ENCODE results near the gene HOXA6.

Gene HOXA6

DNA sequence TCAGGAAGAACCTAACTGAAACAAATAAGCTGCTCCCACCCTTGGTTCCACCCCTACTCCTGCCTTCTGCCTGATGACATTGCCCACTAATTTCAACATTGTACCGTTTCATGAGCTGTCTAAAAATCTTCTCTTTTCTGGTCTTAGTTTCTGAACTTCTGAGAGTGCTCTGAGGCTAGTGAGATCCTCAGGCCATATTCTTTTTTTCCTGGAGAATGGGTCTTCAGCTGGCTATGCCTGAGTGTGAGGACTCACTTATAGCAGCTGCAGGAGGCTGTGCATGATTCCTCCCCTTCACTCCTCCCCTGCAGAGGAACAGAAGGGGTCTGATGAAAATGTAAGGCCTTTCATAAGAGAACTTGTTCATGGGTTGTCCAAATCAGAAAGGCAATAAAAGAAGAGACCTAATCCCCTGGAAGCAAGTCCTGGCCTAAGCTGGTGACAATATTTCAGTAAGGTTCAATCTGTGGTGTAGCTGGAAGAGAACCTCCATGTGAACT is 28.1 kb downstream of the HOXA6 start:
- Histone ChIP-seq H3K27ac (replicated peaks) (no peak overlapping the region), H3K4me3 (replicated peaks; ENCODE audit: insufficient read depth, low read length) (no peak overlapping the region), H3K27me3 (ENCODE audit: insufficient read depth, poor library complexity, severe bottlenecking) (peaks cover 3% of the 10 kb centered on the region)
- no peak for DNase-seq (ENCODE audit: low read depth in 1 of 2, low spot score in 1 of 2)
- TF ChIP-seq, protein P1, sequence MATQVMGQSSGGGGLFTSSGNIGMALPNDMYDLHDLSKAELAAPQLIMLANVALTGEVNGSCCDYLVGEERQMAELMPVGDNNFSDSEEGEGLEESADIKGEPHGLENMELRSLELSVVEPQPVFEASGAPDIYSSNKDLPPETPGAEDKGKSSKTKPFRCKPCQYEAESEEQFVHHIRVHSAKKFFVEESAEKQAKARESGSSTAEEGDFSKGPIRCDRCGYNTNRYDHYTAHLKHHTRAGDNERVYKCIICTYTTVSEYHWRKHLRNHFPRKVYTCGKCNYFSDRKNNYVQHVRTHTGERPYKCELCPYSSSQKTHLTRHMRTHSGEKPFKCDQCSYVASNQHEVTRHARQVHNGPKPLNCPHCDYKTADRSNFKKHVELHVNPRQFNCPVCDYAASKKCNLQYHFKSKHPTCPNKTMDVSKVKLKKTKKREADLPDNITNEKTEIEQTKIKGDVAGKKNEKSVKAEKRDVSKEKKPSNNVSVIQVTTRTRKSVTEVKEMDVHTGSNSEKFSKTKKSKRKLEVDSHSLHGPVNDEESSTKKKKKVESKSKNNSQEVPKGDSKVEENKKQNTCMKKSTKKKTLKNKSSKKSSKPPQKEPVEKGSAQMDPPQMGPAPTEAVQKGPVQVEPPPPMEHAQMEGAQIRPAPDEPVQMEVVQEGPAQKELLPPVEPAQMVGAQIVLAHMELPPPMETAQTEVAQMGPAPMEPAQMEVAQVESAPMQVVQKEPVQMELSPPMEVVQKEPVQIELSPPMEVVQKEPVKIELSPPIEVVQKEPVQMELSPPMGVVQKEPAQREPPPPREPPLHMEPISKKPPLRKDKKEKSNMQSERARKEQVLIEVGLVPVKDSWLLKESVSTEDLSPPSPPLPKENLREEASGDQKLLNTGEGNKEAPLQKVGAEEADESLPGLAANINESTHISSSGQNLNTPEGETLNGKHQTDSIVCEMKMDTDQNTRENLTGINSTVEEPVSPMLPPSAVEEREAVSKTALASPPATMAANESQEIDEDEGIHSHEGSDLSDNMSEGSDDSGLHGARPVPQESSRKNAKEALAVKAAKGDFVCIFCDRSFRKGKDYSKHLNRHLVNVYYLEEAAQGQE (IDR thresholded peaks at IDR 0.05; ENCODE audit: insufficient replicate concordance, low read depth) = no peak
- no peak for TF ChIP-seq GABPA (IDR thresholded peaks at IDR 0.05; ENCODE audit: low read depth)
- no peak for TF ChIP-seq POLR2AphosphoS5 (IDR thresholded peaks at IDR 0.05; ENCODE audit: low read depth)
- no peak for TF ChIP-seq SPI1 (IDR thresholded peaks at IDR 0.05; ENCODE audit: borderline replicate concordance, low read depth)
- TF ChIP-seq, protein P2, sequence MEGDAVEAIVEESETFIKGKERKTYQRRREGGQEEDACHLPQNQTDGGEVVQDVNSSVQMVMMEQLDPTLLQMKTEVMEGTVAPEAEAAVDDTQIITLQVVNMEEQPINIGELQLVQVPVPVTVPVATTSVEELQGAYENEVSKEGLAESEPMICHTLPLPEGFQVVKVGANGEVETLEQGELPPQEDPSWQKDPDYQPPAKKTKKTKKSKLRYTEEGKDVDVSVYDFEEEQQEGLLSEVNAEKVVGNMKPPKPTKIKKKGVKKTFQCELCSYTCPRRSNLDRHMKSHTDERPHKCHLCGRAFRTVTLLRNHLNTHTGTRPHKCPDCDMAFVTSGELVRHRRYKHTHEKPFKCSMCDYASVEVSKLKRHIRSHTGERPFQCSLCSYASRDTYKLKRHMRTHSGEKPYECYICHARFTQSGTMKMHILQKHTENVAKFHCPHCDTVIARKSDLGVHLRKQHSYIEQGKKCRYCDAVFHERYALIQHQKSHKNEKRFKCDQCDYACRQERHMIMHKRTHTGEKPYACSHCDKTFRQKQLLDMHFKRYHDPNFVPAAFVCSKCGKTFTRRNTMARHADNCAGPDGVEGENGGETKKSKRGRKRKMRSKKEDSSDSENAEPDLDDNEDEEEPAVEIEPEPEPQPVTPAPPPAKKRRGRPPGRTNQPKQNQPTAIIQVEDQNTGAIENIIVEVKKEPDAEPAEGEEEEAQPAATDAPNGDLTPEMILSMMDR (IDR thresholded peaks at IDR 0.05; ENCODE audit: insufficient read depth, low read length) = no peak

DNA sequence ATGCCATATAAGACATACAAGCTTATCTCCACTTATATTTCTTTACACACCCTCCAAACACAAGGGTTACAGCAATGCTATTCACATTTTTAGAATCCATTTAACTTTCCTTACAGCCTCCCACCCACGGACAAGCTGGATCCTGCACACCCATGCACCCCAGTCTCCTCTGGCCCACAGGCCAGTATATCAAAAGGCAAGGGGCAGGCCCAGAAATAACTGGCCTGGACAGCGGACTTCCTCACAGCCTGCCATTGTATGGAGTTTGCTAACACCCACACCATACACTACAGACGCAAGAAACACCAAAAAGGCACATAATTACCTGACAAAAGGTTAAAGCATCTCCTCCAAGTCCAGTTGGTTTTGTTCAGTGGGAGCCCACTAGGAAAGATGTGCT is 29.0 kb downstream of the HOXA6 start:
- H3K27me3 ChIP-seq (ENCODE audit: insufficient read depth, poor library complexity, severe bottlenecking) = peaks cover 3% of the 10 kb centered on the region
- no peak overlapping the region for H3K4me3 ChIP-seq (replicated peaks; ENCODE audit: insufficient read depth, low read length)
- no peak for DNase-seq (ENCODE audit: low read depth in 1 of 2, low spot score in 1 of 2)
- no peak for TF ChIP-seq SPI1 (IDR thresholded peaks at IDR 0.05; ENCODE audit: borderline replicate concordance, low read depth)
- TF ChIP-seq POLR2AphosphoS5 (IDR thresholded peaks at IDR 0.05; ENCODE audit: low read depth) = no peak
- TF ChIP-seq GABPA (IDR thresholded peaks at IDR 0.05; ENCODE audit: low read depth) = no peak
- TF ChIP-seq, protein P2 (IDR thresholded peaks at IDR 0.05; ENCODE audit: insufficient read depth, low read length) = no peak
- TF ChIP-seq, protein P1 (IDR thresholded peaks at IDR 0.05; ENCODE audit: insufficient replicate concordance, low read depth) = no peak
- H3K27ac ChIP-seq (replicated peaks) = no peak overlapping the region

DNA sequence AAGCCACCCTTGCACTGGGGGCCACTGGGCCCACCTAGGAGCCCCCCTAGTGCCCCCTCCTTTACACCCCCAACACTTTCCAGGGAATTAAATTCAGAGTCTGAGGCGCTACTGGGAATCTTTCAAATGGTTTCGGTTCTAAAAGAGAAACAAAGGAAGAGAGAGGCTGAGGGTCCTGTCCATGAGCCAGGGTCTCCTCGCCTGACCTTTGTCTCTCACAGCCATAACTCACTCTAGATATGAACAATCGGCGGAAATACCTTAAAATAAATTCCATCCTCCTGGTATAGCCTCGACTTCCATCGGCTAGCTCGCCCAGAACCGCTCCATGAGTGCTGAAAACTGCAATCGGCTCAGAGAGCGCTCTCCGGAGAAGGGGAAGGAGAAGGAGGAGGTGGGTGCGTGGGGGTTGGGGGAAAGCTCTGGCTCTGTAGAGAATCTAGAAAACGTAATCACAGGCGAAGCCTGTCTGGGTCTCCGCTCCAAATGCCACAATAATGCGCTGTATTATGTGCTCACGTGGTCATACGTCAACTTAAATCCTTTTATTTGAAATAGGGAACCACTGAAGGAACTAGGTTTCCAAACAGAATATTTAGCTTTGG is 29.6 kb downstream of the HOXA6 start:
- no peak for TF ChIP-seq POLR2AphosphoS5 (IDR thresholded peaks at IDR 0.05; ENCODE audit: low read depth)
- TF ChIP-seq, protein P2 (IDR thresholded peaks at IDR 0.05; ENCODE audit: insufficient read depth, low read length) = no peak
- TF ChIP-seq, protein P1 (IDR thresholded peaks at IDR 0.05; ENCODE audit: insufficient replicate concordance, low read depth) = no peak
- TF ChIP-seq GABPA (IDR thresholded peaks at IDR 0.05; ENCODE audit: low read depth) = no peak
- no peak for TF ChIP-seq SPI1 (IDR thresholded peaks at IDR 0.05; ENCODE audit: borderline replicate concordance, low read depth)
- Histone ChIP-seq H3K27ac (replicated peaks) (no peak overlapping the region), H3K4me3 (replicated peaks; ENCODE audit: insufficient read depth, low read length) (no peak overlapping the region), H3K27me3 (ENCODE audit: insufficient read depth, poor library complexity, severe bottlenecking) (peaks cover 3% of the 10 kb centered on the region)
- no peak for DNase-seq (ENCODE audit: low read depth in 1 of 2, low spot score in 1 of 2)
